Stomach (tissue), 4 donors: ENCODE measurements around the gene SEMA3D.

Experiments
- CTCF ChIP-seq, 7 experiments: fragments of 450-650 bp in 4 of 7; fragments of 200-600 bp in 3 of 7; sonication (generic) in 3 of 7; IDR thresholded peaks; one replicate each; pipeline ENCODE4 v1.5.1; 2016 to 2019; ENCODE audit warnings: antibody characterized with exemption in 7 of 7, control low read depth in 2 of 7, mild to moderate bottlenecking in 1 of 7
- EP300 ChIP-seq: sonication (generic); formaldehyde crosslinking; IDR thresholded peaks from one replicate; pipeline ENCODE4 v1.6.1; 2017; ENCODE audit warnings: antibody characterized with exemption
- POLR2A ChIP-seq, 4 donors: fragments of 450-650 bp; IDR thresholded peaks; one replicate each; pipeline ENCODE4 v1.6.1; 2016; ENCODE audit warnings: antibody characterized with exemption in 4 of 4, control low read depth in 2 of 4, mild to moderate bottlenecking in 1 of 4, moderate library complexity in 1 of 4
- POLR2AphosphoS5 ChIP-seq, 3 donors: sonication (generic); formaldehyde crosslinking; IDR thresholded peaks; one replicate each; pipeline ENCODE4 v1.6.1; 2016; ENCODE audit warnings: antibody characterized with exemption in 3 of 3

- TF ChIP-seq CTCF (IDR thresholded peaks at IDR 0.05): no peak
- TF ChIP-seq POLR2A (IDR thresholded peaks at IDR 0.05): no peak
- TF ChIP-seq POLR2AphosphoS5 (IDR thresholded peaks at IDR 0.05): no peak
- TF ChIP-seq EP300: no peak
Observed at GRCh38 chr7:85001495-85002345, 185.1 kb downstream of the SEMA3D start.
